GM15510 (cell line): ENCODE measurements around the gene U2SURP.

ENCODE experiments used
- POLR2A ChIP-seq: IDR thresholded peaks from 3 replicates; pipeline ENCODE4 v1.6.1; 2011; ENCODE audit warnings: borderline replicate concordance; ENCODE audit not compliant: insufficient read length; ENCODE audit errors: extremely low read depth

Gene U2SURP

DNA sequence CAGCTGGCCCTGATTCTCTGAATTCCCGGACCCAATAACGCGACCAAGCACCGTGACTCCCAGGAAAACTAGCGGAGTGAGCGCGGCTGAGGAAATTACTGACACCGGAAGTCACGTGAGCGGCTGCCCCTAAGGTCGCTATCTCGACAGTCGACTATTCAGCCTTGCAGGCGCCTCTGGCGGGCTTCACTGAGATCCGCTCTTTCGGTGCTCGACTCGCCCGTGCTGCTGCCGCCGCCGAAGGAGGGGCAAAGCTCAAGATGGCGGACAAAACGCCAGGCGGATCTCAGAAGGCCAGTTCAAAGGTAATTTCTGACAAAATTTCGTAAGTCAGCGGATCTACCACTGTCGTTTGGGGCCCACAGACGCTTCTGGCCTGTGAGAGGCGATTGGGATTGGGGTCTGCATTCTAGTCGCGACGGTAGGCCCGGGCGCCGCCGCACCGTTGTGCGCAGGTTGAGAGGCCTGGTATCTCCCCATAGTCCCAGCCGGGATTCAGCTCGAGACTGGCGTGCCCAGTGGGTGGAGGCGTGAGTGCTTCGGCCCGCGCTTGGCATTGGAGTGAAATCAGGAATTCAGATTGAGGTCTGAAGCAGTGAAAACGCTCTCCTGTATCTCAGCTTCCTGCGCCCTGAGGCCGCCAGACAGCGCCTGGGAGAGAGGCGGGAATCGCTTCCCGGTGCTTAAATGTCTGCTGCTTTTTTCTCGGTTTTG lies at the start of gene U2SURP:
Gene U2SURP (plus strand): TSS at position 202 of the 714 bp plus-strand sequence. CDS start 59 bp downstream, at position 261.
- peak; percentile 76 for TF ChIP-seq POLR2A

DNA sequence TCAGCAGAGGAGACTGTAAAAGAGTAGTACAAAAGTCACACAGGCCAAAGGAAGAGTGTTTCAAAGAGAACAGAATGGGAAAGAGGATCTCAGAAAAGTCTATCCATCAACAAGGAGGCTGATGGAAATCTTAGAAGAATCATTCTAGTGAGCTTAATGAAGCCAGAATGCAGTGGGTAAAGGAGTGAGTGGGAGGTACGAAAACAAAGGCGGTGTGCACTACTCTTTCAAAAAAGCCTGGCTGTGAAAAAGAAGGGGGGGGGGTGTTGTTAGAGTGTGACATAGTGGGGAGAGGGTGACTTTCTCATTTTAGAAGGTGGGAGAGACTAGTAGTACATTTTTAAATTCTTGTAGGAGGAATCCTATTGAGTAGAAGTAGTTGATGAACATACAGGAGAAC lies 49.6 kb upstream of the U2SURP start:
- no peak for TF ChIP-seq POLR2A

DNA sequence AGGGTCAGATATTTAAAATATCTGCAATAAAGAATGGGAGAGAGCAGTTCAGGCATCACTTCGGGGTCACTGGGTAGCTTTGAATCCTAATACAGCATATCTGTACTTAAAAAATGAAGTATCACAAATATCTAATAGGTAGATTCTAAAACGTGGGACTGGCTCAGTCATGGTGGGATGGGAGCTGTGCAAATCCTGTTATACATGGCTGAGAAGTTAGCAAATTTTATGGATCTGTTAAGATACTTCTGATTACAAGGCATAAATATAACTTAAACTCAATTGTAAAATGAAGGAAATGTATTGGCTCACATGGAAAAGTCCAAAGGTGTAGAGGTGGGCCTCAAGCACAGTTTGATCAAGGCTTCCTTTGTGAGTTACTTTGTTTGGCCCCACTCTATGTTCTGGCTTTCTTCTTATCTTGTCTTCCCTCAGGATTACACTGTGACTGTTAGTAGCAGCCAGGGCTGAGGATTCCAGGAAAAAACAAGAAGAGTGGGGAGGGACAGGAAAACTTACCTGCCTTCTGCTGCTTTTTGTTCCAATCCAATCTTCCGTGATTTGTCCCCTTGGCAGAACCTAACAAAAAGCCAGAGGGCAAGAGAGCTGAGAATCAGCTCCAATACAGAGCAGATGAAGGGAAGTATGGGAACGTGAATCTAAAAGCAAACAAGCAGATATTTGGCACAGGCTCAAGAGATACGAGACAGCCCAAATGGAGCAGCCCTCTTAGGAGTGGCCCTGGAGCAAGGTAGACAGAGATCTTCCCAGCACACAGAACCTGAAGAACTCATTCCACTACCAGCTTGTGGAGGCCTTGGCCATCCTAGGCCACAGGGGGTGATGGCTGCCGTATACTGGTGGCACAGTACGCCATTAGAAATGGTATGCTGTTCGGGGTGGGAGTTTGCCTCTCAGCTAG lies 48.8 kb upstream of the U2SURP start:
- no peak for TF ChIP-seq POLR2A

DNA sequence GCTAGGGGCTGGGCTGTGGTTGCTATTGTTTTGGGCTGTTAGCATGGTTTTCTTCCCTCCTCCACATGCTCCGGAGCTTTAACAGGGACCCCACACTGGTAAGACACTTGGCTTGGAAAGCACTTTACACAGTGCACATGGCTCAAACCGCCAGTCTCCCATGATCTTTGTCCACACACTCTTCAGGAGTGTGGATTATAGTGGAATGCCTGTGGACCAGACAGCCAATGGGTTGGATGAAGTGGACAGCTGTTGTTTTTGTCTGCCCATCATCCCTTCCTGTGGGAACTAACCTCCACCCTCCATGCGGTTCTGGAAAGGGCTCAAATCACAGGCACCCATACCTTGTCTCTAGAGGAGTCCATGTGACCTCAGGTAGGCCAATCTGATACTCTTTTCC lies 47.9 kb upstream of the U2SURP start:
- no peak for TF ChIP-seq POLR2A

DNA sequence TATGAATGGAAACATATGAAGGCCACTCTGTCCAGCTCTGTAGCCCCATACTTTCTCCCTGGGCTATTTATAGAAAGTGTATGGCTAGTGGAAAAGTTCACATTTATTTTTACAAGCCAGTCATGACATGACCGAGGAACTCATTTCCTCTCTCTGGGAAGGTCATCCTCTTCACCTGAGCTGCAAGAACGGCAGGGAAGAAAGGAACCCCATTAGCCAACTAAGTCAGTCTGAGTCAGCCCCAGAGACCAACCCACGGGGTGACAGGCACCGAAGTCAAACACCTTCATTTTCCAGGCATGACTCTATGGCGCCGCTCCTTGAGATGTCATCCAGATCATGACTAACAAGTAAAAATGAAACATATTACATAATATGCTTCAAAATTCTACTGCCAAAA lies 42.7 kb upstream of the U2SURP start:
- TF ChIP-seq POLR2A, result no peak

DNA sequence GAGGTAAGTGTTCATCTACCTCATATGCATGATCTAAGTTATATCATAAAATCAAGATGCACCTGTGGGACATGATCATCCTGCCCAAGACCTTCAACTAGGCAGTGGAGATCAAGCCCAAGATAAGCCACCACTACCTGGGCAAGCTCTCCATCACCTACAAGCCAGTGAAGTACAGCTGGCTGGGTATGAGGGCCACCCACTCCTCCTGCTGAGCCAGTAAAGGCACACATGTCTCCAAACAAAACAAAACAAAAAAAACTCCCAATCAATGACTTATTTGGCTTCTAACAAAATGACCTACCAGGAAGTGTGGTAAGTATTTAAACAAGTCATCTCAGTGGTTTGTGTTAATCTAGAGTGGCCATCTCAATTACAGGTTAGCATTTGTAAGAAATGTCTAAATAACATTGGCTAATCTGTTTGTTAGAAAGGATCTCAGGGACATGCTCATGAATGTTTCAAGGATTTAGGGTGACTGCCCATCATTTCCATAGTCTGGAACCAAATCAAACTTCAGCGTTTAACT lies 41.0 kb upstream of the U2SURP start:
- TF ChIP-seq POLR2A, result no peak

DNA sequence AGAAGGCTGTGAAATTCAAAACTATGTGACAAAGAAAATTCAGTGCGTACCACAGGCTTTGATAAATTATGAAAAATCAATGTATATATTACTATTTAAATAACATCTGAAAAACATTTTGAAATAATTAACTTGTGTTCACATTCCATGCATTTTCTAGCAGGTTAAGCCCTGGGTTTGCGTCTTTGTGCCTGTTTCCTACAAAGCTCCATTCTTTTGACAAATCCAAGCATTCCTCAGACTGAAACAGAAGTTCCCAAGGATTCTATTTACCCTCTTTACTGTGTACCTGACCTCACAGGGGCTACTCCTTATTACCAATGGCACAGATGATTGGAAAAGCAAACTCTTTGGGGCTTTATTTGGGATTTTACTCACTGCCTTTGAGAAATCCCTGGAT lies 39.8 kb upstream of the U2SURP start:
- no peak for TF ChIP-seq POLR2A

DNA sequence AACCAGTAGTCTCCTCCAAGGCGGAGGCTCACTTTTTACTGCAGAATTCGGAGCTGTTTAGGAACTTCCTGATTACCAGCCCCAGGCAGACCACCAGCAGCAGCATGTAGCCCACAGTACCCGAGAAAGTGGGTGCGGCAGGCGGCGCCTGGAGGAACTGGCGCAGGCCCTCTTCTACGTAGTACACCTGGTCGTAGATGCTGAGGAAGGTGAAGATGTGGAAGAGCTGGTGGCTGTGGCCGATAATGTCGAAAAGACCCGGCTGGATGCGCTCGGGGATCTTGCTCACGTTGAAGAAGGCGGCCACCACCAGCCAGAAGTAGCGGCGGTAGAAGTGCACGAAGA lies 39.2 kb upstream of the U2SURP start:
- TF ChIP-seq POLR2A, result no peak

DNA sequence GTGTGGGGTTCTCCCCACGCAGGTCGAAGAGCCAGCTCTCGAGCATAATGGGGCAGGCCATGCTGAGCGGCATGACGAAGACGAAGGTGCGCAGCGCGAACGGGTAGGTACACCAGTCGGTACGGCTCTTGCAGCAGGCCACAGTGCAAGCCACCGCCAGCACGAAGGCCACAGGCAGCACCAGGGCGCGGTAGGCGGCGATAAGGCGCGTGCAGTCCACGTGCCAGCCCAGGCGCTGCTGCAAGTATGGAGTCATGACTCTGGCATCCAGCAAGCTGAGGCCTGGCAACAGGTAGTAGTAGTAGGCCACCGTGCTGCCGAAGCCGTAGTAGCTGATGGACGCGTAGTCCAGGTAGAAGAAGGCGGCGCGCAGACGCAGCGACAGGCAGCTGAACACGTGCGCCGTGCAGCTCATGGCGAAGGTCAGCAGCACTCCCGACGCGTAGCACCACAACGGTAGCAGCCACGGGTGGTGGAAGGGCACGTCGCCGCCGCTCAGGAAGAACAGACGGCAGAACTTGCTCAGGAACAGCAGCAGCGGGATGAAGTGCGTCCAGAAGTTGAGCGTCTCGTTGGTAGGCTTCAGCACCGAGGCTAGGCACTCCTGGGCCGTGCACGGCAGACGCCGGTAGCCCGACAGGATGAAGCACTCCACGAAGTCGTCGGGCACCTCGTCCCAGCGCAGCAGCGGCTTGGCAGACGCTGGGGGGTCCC lies 38.7 kb upstream of the U2SURP start:
- no peak for TF ChIP-seq POLR2A

DNA sequence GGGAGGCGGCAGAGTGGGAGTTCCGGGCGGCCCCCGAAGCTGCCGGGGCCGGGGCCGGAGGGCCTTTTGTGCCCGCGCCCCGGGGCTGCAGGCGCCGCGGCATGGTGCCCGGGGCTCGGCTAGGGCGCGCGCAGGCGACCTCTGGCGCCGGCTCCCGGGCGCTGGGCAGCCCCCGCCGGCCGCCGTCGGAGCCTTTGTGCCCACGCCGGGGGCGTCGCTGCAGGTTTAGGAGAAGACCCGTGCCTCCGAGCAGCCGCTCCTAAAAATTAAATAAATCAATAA lies 38.2 kb upstream of the U2SURP start:
- TF ChIP-seq POLR2A, result no peak

DNA sequence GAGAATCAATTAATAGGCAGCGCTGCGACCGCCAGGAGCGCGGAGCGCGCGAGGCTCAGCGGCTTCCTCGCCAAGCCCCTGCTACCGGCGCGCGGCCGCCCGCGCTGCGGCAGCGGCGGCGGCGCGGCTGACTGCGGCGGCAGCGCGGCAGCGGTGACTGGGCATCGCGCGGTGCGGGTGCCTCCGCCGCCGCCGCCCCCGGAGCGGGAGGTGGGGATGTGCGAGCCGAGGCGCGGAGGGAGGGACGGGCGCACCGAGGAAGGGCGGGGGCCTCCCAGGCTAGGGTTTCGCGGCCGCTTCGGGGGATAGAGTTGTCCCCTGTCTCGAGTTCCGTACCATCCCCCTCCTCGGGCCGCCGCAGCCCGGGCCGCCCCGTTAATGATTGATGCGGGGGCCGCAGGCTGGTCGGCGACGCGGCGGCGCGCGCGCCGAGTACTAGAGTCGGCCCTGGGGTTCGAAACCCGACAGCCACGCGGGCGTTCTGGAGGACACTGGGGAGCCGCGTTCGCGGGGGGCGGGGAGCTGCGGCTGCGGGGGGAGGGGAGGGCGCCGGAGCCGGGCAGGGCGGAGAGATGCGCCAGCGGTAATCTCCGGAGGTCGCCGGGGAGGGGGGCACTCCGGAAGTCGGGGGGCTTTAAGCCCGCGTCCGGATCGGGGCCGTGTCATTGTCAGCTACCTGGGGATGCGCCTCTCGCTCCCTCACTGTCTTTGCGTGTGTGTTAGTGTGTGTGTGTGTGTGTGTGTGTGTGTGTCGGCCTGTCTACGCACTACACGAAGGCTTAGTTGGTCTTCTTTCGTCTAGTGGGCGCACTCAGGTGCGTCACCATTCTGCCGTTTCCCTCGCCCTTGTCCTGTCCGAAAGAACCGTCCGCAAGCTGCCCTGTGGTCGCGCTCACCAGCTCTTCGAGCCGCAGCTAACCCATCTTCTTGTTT lies 37.6 kb upstream of the U2SURP start, which contains the start of gene PAQR9:
Gene PAQR9 (minus strand): TSS at position 159 of the 933 bp plus-strand sequence. CDS start 338 bp downstream, outside the sequence.
- no peak for TF ChIP-seq POLR2A

DNA sequence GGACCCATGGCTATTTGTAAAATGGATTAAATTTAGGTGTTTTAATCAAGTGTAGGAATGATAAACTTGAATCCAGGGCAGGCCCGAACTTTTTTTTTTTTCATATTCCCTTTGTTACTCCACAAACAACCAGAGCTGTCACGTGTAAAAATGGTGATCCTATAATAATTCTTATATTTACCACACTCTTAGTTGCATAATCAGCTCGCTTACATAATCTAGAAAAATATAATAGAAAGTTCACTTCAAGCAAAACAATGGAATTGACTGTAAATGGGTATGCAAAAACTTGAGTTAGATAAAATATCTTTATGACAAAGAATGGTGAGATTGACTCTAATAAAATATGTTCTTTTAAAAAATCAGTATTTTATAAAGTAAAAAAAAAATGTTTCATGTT lies 35.8 kb upstream of the U2SURP start:
- TF ChIP-seq POLR2A, result no peak

DNA sequence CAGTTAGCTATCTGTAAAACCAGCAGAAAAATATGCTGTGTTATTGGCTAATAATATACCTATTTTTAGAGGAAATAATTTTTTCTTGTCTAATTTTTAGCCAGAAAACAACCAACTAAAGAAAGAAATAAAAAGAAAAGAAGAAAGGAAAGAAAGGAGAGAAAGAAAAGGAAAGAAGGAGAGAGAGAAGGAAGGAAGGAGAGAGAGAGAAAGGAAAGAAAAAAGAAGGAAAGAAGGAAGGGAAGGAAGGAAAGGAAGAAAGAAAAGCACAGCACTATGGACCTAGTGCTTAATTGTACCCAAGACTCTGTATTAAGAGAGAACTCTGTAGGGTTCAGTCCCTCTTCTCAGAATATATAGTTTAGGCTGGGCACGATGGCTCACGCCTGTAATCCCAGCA lies 34.6 kb upstream of the U2SURP start:
- no peak for TF ChIP-seq POLR2A
